ENCODE measurements around the gene CDC73.
"Not testable (repeated sequence)": the region's sequence is repeated elsewhere in the genome, so short reads cannot be mapped to it uniquely, and the experiment has no call there.

CDC73 gene

GRCh38 chr1:193113258-193113991, 8.4 kb upstream of the CDC73 start:
- DNase-seq, result no peak

GRCh38 chr1:193113992-193114332, 7.9 kb upstream of the CDC73 start:
- DNase-seq, result no peak

GRCh38 chr1:193114485-193115095, 7.2 kb upstream of the CDC73 start:
- no peak for DNase-seq

- DNase-seq, result no peak
Observed at GRCh38 chr1:193115629-193116227, 6.1 kb upstream of the CDC73 start.

GRCh38 chr1:193117167-193117566, 4.7 kb upstream of the CDC73 start:
- DNase-seq, result not testable (repeated sequence)

GRCh38 chr1:193118194-193118593, 3.6 kb upstream of the CDC73 start:
- no peak for DNase-seq

DNA sequence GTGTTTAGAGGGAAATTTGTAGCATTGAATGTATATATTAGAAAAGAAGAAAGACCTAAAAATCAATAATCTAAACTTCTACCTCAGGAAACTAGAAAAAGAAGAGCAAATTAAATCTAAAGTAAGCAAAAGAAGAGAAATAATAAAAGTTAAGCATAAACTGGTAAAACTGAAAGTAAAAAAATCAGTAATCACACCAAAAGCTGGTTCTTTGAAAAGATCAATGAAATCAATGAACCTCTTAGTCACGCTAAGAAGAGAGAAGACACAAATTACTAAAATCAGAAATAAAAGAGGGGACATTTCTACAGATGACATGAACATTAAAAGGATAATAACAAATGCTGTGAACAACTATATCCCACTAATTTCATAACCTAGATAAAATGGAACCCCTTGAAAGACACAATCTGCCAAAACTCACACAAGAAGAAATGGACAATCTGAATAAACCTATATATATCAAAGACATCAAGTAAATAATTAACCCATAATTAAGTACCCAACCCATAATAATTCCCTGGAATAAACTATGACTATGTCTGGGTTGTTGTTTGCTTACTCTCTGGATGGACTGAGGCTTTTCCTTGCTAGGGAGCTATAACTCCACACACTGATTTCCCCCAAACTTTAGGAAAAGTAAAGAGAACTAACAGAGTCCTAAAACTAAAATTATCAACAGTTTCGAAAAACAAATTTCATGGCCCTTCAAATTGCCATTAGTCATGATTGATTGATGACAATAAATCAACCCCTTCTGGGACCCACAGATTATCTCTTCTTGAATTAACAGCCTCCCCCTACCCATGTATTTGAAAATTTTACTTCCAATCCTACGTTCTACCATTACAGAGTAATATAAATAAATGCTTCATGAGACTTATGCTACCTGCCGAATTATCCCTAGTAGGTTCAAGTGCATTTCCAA, 2.8 kb upstream of the CDC73 start:
- DNase-seq, result no peak

DNA sequence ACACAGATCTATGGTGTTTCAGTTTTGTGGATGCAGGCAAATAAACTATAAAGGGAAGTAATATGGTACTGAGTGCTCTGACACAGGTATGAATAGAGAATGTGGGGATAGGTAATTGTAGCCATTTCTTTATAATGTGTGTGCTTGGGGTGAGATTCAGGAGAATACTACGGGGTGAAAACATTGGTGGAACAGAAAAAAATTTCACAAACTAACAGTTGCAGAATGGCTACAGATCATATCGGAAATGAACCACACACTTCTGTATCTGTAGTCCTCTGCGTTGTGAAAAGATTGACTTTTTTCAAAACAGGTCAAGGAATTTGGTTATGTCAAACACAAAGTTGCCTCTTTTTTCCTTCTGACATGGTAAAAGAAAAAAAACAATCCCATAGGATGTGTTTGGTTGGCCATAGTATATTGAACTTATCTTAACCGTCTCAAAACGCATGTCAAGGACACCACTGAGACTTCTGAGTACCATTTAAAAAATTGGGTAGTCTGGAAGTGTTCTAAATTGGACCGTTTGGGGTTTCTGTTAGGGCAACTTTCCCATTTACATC, 1.1 kb upstream of the CDC73 start:
- DNase-seq, result no peak

DNA sequence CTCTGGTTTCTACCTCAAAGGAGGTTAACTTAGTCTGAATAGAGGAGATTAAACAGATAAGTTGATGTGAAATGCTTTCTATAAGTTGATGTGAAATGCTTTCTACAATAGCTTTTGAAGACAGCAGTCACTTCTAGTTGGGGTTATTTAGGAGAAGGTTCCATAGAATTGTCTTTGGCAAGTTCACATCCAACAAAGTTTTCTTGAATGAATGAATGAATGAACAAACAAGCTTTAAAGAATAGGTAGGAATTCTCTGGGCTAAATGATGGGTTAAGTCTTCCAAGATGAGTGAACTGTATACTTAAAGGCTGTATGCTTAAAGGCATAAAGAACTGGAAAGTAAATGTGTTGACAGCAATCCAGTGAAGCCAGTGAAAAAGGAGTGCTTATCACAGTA, 1.9 kb downstream of the CDC73 start:
- no peak for DNase-seq

DNA sequence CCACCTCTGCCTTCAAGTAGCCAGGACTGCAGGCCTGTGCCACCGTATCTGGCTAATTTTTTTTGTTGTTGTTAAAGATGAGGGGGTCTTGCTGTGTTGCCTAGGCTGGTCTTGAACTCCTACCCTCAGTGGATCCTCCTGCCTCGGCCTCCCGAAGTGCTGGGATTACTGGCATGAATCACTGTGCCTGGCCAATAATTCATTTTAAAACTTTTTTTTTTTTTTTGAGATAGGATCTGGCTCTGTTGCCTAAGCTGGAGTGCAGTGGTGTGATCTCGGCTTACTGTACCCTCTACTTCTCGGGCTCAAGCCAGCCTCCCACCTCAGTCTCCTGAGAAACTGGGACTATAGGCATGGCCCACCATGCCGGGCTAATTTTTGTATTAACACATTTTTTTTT, 3.5 kb downstream of the CDC73 start:
- DNase-seq, result no peak

DNA sequence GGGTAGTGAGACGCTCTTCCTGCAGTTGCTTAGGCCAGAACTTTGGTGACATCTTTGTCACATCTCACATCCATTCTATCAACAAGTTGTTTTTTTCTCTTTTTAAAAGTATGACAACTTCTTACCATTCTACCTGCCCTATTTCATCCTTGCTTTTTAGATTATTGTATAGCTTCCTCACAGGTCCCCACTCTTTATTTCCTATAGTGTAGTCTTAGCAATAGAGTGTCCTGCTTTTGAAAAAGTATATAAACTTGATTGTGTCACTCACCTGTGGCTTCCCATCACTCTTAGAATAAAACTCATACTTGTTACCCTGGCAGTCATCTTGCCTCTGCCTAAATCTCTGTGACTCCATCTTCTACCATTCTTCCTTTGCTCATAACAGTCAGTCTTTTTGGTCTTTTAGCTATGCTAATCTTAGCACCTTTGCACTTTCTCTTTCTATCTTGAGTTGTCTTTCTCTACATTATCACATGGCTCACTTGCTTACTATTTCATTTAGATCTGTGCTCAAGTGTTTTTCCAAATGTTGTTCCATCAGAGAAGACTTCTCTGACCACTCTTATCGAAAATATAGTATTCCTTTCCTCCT, 9.5 kb downstream of the CDC73 start:
- no peak for DNase-seq

DNA sequence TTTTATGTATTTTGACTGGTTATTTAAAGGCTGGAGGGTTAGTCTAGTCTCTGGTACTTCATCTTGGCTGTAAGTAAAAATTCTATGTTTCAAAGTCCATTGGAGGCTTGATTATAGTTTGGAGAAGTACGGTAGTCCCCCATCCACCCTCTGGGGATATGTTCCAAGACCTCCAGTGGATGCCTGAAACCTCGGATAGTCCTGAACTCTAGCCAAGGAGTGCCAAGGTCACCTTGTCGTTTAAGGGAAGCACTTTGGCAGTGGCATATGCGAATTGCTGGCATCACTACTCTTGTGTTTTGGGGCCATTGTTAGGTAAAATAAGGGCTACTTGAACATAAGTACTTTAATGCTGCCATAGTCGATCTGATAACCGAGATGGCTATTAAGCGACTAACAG, 18.4 kb downstream of the CDC73 start:
- DNase-seq, result no peak

DNA sequence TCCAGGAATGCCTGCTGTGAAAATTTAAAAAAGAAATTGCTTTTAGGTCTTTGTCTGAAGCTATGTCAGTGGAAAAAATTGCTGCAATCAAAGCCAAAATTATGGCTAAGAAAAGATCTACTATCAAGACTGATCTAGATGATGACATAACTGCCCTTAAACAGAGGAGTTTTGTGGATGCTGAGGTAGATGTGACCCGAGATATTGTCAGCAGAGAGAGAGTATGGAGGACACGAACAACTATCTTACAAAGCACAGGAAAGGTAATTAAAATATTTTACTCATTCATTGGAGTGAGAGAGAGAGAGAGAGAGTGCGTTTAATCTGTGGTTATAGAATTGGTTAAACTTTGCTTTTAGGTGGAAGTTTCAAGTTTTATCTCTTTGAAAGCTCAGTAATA, 20.0 kb downstream of the CDC73 start:
- DNase-seq, result no peak

DNA sequence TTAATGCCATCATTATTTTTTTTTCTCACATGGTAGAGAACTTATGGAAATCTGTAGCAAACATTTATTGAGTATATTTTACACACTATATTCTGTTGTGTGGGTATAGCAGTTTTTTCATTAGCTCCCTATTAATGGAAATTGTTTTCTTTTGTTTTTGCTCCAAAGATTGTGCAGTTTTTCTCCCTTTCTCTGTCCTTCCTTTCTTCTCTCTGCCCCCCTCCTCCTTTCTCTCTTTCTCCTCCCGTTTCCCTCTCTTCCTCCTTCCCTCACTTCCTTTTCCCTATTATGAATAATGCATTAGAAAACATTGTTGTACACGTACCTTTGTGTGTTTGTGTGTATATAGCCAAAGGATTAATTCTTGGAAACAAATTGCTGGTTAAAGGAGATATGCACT, 20.6 kb downstream of the CDC73 start:
- no peak for DNase-seq

- no peak for DNase-seq
Observed at GRCh38 chr1:193143285-193143684, 21.5 kb downstream of the CDC73 start.

- DNase-seq, result no peak
Observed at GRCh38 chr1:193144361-193144938, 22.6 kb downstream of the CDC73 start.

DNA sequence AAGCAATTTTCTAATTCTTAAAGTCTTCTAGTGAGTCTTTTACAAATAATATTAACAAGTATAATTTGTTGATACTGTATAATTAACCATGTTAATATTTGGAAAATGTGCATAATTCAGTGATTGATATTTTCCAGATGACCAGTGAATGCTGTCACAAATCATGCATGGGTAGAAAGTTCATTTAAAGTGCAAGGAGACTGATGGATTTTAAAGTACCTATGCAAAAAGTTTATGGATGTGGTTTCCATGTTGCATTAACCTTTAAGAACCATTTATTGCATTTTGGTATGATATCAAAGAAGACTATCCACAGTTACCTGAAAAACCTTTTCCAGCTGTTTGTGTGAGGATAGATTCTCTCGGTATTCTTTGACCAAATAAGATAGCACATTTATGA, 23.2 kb downstream of the CDC73 start:
- DNase-seq, result no peak

GRCh38 chr1:193156117-193156821, 34.4 kb downstream of the CDC73 start:
- no peak for DNase-seq

- DNase-seq, result no peak
Observed at GRCh38 chr1:193156822-193157142, 35.0 kb downstream of the CDC73 start.

GRCh38 chr1:193157360-193157759, 35.5 kb downstream of the CDC73 start:
- no peak for DNase-seq

- DNase-seq, result no peak
Observed at GRCh38 chr1:193176113-193176512, 54.3 kb downstream of the CDC73 start.
